ENCODE data around the gene PDLIM3.

The PDLIM3 gene

DNA sequence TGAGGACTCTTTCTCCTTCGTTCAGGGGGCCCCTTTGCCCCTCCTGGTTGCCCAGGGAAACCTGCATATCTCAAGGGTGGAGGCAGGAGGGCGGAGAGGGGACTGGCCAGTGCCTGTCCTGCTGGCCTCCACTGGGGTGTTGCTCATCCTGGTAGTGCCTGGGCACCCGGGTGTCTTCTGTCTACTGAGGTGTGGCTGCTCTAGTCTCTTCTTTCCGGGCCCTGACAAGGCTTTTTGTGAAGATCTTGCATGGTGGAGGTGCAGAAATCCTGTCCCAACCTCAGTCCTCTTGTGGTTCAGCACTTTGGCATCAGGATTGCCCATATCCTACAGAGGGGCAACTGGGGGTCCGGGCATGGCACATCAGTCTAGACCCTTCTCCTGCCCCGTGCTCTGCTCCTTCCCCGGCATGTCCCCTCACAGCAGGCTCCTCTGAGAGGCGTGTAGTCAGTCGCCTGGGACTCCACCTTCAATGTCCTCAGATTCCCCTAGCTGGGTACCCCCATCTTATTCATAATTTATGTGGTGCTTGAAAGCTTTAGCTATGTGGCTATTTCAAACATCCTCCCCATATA is 65.6 kb downstream of the PDLIM3 start:
- DNase-seq, result no peak

DNA sequence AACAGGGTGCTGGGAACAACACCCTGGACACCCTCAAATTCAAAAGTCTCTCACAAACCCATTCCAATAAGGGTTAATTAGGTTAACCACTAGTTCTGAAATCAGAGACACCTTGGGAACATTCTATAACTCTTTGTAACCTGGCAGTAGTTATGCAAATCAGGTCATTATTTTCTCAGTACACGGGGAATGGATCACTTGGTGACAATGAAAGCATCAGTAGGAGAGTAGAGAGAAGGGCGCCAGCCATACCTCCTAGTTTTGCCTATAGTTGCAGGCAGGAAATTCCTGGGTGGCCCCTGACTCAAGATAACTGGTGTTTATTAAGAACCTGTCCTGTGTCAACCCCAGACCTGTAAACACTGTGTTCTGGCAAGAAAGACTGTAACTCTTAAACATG is 66.3 kb downstream of the PDLIM3 start:
- DNase-seq, result no peak

DNA sequence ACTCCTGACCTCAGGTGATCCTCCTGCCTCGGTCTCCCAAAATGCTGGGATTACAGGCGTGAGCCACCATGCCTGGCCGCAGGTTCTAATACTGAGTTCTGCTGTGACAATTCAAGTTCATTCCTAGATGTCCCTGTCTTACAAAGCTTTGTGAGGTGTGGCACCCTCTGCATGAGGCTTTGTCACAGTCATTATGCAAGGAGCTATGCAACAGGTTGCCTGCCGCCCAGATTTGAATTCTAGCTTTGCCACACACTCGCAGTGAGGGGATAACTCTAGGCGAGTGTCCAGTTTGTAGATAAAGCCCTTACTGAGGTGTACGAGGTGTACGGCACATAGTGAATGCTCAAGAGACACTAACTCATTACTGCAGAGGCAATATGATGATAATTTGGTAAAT is 67.3 kb downstream of the PDLIM3 start:
- DNase-seq, result no peak

DNA sequence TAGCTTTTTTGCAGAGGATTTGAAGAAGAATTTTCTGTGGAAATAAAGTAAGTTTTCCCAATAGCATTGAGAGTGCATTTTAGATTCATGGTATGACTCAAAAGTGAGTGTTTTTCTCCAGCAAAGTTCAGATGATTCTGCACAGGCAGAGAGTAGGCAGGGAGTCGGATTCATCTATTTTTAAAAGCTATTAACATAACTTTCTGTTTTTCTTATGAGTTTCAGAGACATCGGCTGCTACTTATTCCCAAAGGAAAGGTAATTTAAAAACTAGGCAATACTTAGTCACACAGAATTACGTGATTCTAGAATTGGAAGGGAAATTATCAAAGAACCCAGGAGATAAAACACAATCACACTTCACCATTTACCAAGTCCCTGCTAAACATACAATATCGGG is 68.2 kb downstream of the PDLIM3 start:
- DNase-seq, result no peak

DNA sequence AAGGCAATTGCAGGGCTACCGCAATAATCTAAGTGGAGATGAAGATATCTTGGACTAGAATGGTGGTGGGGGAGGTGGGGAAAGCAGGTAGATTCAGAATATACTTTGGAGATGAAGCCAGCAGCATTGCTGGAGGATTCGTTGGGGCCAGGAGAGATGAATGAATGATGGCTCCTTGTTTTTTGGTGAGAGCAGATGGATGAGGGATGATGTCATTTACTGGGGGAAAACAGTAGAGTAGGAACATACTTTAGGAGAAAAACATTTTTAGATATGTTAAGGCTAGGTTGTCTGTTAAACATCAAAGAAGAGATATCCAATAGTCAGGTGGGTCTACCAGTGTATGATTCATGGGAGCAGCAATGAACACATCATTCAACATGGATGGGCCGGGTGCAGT is 69.6 kb downstream of the PDLIM3 start:
- no peak for DNase-seq

DNA sequence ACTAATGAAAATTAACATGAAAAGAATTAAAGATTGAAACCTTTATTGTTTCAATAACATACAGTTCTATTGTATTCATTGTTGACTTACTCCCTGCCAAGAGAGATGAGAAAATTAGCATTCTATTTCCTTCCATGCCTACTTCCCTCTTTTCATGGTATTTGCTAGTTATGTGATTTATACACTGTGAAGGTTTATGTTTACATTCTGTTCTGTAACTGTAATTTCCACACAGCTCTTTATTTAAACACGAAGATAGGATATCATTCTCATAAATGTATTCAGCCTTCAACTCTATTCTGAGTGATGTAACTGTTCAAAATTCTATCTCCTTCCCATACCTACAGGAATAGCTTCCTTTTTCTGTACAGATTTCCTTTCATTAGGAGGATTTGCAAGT is 70.4 kb downstream of the PDLIM3 start:
- DNase-seq, result no peak

DNA sequence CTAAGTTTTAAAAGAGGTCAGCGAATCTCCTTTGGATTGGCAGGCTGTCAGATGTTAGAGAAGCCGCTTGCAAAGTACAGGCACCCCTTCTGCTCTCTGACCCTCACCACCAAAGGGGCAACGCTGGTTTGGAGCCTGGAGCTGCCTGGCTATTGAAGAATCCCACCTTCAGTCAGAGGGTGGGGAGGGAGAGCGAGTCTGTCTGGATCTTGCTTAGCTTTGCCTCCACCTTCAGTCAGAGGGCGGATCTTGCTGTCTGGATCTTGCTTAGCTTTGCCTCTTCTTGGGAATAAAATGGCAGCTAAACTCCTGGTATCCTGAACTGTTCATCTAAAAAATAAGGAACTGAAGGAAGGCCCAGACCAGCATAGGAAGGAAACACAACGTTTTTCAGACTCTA is 71.1 kb downstream of the PDLIM3 start:
- no peak for DNase-seq

DNA sequence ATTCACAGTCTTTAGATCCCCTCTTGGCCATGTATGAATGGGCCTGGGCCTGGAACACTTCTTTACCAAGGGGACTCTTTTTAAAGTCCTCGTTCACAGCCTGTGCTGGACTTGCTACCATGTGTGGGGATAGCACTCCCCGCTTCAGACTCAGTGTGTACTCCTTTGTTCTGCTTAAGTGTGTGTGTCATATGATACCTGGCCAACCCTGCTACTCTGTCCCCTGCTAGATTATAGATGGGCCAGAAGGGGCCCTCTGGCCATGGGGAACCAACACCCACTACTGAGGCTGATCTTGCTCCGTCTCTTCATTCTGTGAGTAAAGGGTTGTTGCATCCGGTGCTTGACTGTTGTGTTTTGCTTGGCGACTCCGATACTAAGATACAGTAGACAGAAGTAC is 71.8 kb downstream of the PDLIM3 start:
- no peak for DNase-seq

DNA sequence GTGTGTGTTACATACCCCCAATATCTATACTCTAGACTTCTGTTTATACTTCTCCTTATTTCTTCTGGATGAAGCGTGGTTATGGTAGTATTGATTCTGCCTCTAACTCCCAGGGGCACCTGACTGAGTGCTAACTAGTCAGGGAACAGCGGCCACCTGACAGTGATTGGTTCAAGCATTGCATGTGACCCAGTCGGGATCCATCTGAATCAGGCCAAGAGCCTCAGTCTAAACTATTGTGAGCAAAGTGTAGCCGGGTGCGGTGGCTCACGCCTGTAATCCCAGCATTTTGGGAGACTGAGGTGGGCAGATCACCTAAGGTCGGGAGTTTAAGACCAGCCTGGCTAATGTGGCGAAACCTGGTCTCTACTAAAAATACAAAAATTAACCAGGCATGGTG is 73.7 kb downstream of the PDLIM3 start:
- DNase-seq, result no peak

DNA sequence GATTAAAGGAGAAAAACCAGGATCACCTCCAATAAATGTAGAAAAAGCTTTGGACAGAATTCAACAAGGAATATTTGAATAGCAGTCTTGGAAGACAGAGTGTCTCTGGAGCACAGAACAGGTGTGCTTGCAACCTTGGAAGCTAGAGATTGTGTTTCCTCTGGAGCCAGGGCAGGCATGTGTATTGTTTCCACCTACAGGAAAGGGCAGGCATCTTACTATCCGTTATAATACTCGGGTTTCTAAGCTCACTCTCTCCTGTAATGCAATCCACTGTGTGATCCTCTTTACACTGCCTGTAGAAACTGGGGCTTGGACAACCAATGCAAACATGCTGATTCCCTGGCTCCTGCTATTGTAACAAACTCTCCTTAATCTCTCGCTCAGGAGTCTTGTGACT is 78.2 kb downstream of the PDLIM3 start:
- no peak for DNase-seq

DNA sequence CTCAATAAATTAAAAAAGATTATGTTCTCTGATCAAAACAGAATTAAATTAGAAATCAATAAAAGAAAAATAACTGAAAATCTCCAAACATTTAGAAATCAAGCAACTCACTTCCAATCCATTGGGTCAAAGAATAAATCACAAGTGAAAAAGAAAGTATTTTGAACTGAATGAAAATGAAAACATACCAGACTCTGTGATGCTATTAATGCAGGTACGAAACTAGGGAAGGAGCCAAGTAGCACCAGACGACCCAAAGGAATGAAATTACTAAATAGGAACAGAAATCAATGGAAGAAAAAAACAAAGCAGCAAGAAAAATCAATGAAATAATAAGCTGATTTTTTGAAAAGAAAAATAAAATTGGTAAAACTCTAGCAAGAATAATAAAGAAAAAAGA is 79.2 kb downstream of the PDLIM3 start:
- DNase-seq, result no peak
